Sigmoid colon (tissue), 4 donors: Measurements from ENCODE around the gene MED20.

ENCODE experiments used
- EP300 ChIP-seq, 4 donors: sonication (generic); formaldehyde crosslinking; IDR thresholded peaks; one replicate each; pipeline ENCODE4 v1.6.1; 2017; ENCODE audit warnings: antibody characterized with exemption in 4 of 4
- POLR2A ChIP-seq, 2 donors: fragments of 450-650 bp; IDR thresholded peaks; one replicate each; pipeline ENCODE4 v1.6.1; 2016; ENCODE audit warnings: antibody characterized with exemption in 2 of 2, mild to moderate bottlenecking in 2 of 2, moderate library complexity in 2 of 2
- POLR2AphosphoS5 ChIP-seq, 4 donors: sonication (generic); formaldehyde crosslinking; IDR thresholded peaks; one replicate each; pipeline ENCODE4 v1.6.1; 2017; ENCODE audit warnings: antibody characterized with exemption in 4 of 4
- TF ChIP-seq, protein P1 (sequence below), 4 experiments: fragments of 450-650 bp in 3 of 4; fragments of 200-600 bp in 1 of 4; IDR thresholded peaks; one replicate each; pipeline ENCODE4 v1.5.1; 2016 to 2019; ENCODE audit warnings: antibody characterized with exemption in 4 of 4, mild to moderate bottlenecking in 3 of 4, moderate library complexity in 2 of 4

DNA sequence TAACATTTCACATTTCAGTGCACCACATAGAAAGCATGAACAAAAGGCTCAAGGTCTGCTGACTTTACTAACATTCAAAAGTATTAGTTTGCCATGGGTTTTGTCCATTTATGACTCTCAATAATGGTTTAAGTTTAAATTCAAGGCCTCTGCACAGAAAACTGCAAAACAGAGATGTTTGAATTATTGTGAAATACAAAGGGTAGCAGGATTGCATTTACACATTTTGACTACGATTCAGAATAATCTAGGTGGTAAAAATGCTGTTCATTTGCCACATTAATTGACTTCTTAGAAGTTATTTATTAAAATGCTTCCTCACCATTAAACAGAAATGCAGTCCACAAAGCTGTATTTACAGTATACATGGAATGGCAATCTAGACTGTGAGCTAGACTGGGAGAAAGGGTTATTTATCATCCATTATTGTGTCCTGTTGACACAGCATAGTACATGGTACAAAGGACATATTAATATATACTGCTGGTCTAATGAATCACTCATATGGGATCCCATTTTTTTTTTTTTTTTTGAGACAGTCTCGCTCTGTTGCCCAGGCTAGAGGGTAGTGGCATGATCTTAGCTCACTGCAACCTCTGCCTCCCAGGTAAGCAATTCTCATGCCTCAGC is 43.8 kb downstream of the MED20 start:
- TF ChIP-seq, protein P1, sequence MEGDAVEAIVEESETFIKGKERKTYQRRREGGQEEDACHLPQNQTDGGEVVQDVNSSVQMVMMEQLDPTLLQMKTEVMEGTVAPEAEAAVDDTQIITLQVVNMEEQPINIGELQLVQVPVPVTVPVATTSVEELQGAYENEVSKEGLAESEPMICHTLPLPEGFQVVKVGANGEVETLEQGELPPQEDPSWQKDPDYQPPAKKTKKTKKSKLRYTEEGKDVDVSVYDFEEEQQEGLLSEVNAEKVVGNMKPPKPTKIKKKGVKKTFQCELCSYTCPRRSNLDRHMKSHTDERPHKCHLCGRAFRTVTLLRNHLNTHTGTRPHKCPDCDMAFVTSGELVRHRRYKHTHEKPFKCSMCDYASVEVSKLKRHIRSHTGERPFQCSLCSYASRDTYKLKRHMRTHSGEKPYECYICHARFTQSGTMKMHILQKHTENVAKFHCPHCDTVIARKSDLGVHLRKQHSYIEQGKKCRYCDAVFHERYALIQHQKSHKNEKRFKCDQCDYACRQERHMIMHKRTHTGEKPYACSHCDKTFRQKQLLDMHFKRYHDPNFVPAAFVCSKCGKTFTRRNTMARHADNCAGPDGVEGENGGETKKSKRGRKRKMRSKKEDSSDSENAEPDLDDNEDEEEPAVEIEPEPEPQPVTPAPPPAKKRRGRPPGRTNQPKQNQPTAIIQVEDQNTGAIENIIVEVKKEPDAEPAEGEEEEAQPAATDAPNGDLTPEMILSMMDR (IDR thresholded peaks at IDR 0.05): no peak
- TF ChIP-seq POLR2AphosphoS5 (IDR thresholded peaks at IDR 0.05) (no peak), EP300 (IDR thresholded peaks at IDR 0.05) (no peak), POLR2A (IDR thresholded peaks at IDR 0.05) (no peak)
